GM23248 (cell line): ENCODE measurements around the gene INTS14. TPM values are rescaled to one million over a fixed set of nuclear protein-coding genes. Genes with fewer than 3 reads are reported as not detected.

Source experiments
- DNase-seq: peaks from one replicate; pipeline ENCODE4 v3.0.0-alpha.2; 2015
- H2AFZ ChIP-seq: fragments of 200-600 bp; sonication (generic); 2 replicates; pipeline ENCODE4 v1.6.1; 2016; ENCODE audit warnings: antibody characterized with exemption
- H3F3A ChIP-seq: fragments of 200-600 bp; sonication (generic); 2 replicates; pipeline ENCODE4 v1.6.1; 2016; ENCODE audit warnings: mild to moderate bottlenecking, antibody characterized with exemption, mixed run types; ENCODE audit not compliant: insufficient read depth
- H3K27ac ChIP-seq: fragments of 200-600 bp; sonication (generic); 2 replicates; pipeline ENCODE4 v1.5.1; 2016; ENCODE audit warnings: mild to moderate bottlenecking
- H3K27me3 ChIP-seq: fragments of 200-600 bp; sonication (generic); replicated peaks from 2 replicates; pipeline ENCODE4 v1.6.1; 2016; ENCODE audit warnings: mild to moderate bottlenecking; ENCODE audit not compliant: insufficient read depth
- H3K36me3 ChIP-seq: fragments of 200-600 bp; sonication (generic); 2 replicates; pipeline ENCODE4 v1.6.1; 2016; ENCODE audit warnings: low read depth, mild to moderate bottlenecking
- H3K4me1 ChIP-seq: fragments of 200-600 bp; sonication (generic); 2 replicates; pipeline ENCODE4 v1.6.1; 2016; ENCODE audit warnings: mild to moderate bottlenecking; ENCODE audit not compliant: insufficient read depth
- H3K4me2 ChIP-seq: fragments of 200-600 bp; sonication (generic); one replicate; pipeline ENCODE4 v1.6.1; 2016; ENCODE audit warnings: mild to moderate bottlenecking; ENCODE audit not compliant: unreplicated experiment
- H3K4me3 ChIP-seq: fragments of 200-600 bp; sonication (generic); 2 replicates; pipeline ENCODE4 v1.5.1; 2016; ENCODE audit warnings: mild to moderate bottlenecking
- H3K79me2 ChIP-seq: fragments of 200-600 bp; sonication (generic); 2 replicates; pipeline ENCODE4 v1.6.1; 2016; ENCODE audit warnings: mild to moderate bottlenecking; ENCODE audit not compliant: insufficient read depth
- H3K9ac ChIP-seq: fragments of 200-600 bp; sonication (generic); 2 replicates; pipeline ENCODE4 v1.6.1; 2016; ENCODE audit warnings: mild to moderate bottlenecking
- H3K9me2 ChIP-seq: fragments of 200-600 bp; sonication (generic); 2 replicates; pipeline ENCODE4 v1.6.1; 2016; ENCODE audit warnings: mixed run types, mild to moderate bottlenecking, moderate library complexity; ENCODE audit not compliant: insufficient read depth
- H3K9me3 ChIP-seq: fragments of 200-600 bp; sonication (generic); one replicate; pipeline ENCODE4 v1.6.1; 2017; ENCODE audit warnings: low read depth
- H4K20me1 ChIP-seq: fragments of 200-600 bp; sonication (generic); 2 replicates; pipeline ENCODE4 v1.6.0; 2016; ENCODE audit not compliant: insufficient read depth
- EZH2 ChIP-seq: fragments of 200-600 bp; sonication (generic); IDR thresholded peaks from 2 replicates; pipeline ENCODE4 v1.6.1; 2018; ENCODE audit warnings: antibody characterized with exemption, mild to moderate bottlenecking; ENCODE audit not compliant: insufficient read depth, poor library complexity, severe bottlenecking
- EZH2phosphoT487 ChIP-seq: fragments of 200-600 bp; sonication (generic); IDR thresholded peaks from 2 replicates; pipeline ENCODE4 v1.6.1; 2018; ENCODE audit warnings: antibody characterized with exemption, moderate library complexity, mild to moderate bottlenecking, low read depth; ENCODE audit not compliant: insufficient read depth
- WGBS, 2 experiments: methylation state at CpG; one replicate each; pipeline ENCODE4 v1.1.6; 2015 to 2017; ENCODE audit warnings: low lambda C conversion rate in 2 of 2, low coverage in 1 of 2; ENCODE audit errors: missing lambda C conversion rate in 2 of 2; 5-methylcytosine and 5-hydroxymethylcytosine counted together
- in situ Hi-C: fragments of 300-500 bp; cut with MboI; formaldehyde crosslinking; loops from 2 replicates; pipeline ENCODE4 v1.15.0; 2020
- polyA plus RNA-seq: library from polyadenylated mRNA; unstranded; fragments of >200 nt; fragmentation: Nextera tagmentation; extraction: Ambion mirVana; gene quantifications from 2 replicates; pipeline ENCODE4 v1.2.1, GENCODE V29; 2016
- total RNA-seq: library from RNA; depleted of rRNA; stranded (reverse); fragments of >200 nt; shearing (Covaris generic); gene quantifications from 2 replicates; pipeline ENCODE4 v1.2.3, GENCODE V29; 2014

INTS14 gene
- total and polyA plus RNA-seq, 2 experiments from 2014 or later, result 31.7 to 41.4 TPM

DNA sequence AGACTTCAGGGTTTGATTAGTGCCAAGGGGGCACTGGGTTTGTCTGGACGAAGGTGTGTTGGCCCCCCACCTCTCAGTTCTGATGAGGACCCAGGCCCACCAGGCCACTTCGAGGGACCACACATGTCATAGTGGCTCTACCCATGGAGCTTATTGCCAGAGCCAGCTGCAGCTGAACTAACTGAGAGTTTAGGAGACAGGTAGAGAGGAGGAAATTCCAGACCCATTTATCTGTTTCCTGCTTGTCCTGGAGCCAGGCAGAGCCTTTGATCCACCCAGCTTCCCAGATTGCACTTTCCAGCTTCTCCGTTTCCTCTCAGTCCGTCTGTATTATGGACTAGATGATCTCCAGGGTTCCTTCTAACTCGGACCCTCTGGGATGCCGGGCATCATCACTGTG lies 31.7 kb upstream of the INTS14 start:
- H2AFZ ChIP-seq, result no peak overlapping the region
- H3K27me3 ChIP-seq, result no peaks in the 10 kb centered on the region
- 26 to 29% methylated on average over 6 of the region's 6 CpGs for WGBS, 2 experiments
- H3K27ac ChIP-seq, result no peak overlapping the region
- H3K36me3 ChIP-seq, result no peaks in the 10 kb centered on the region
- H3K4me1 ChIP-seq, result peaks cover 8% of the 10 kb centered on the region
- H4K20me1 ChIP-seq, result no peaks in the 10 kb centered on the region
- no peaks in the 10 kb centered on the region for H3K9me2 ChIP-seq
- H3K4me3 ChIP-seq, result no peak overlapping the region
- H3K9ac ChIP-seq, result no peak overlapping the region
- in situ Hi-C loops, result no loop called here
- no peak for DNase-seq
- no peak for TF ChIP-seq EZH2
- no peak for TF ChIP-seq EZH2phosphoT487
- no peak overlapping the region for H3K4me2 ChIP-seq
- H3K9me3 ChIP-seq, result no peaks in the 10 kb centered on the region
- no peaks in the 10 kb centered on the region for H3F3A ChIP-seq
- no peaks in the 10 kb centered on the region for H3K79me2 ChIP-seq

DNA sequence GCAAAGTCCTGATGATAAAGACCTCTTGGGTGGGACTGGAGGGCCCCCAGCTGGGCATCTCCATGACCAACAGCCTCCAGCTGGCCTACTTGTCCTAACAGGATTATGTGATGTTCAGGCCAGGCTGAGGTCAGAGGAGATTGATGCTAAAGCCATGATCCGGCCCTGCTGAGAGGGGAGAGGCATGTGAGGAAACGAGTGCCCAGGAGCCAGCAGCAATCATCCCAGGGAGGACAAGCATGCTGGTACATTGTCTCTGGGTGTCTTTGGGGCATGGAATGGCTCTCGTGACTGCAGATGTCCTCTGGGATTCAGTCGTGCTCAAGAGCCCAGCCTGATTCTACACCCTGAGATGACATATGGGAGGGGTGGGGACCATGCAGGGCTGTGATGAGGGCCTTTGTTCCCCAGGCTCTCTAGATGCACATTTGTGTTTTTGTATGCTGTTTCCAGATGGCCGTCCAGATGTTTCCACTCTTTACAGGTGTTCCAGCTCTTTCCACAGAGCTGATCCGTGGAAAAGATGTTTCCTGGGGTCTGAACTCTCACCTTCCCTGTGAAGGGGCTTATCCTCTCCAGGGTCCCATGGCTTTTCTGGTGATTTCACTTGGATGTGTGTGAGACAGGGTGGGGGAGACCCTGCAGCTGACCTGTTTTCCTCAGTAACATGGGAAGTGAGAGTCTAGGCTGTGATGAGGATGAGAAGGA lies 31.0 kb upstream of the INTS14 start:
- Histone ChIP-seq H3K27ac (no peak overlapping the region), H3F3A (no peaks in the 10 kb centered on the region), H3K4me2 (no peak overlapping the region), H2AFZ (no peak overlapping the region), H3K4me1 (peaks cover 8% of the 10 kb centered on the region), H3K4me3 (no peak overlapping the region), H3K27me3 (no peaks in the 10 kb centered on the region), H3K9me2 (no peaks in the 10 kb centered on the region), H3K79me2 (no peaks in the 10 kb centered on the region), H4K20me1 (no peaks in the 10 kb centered on the region), H3K9ac (no peak overlapping the region), H3K36me3 (no peaks in the 10 kb centered on the region), H3K9me3 (no peaks in the 10 kb centered on the region)
- WGBS, 2 experiments, result 41 to 43% methylated on average over 6 of the region's 6 CpGs
- no peak for TF ChIP-seq EZH2
- no peak for DNase-seq
- in situ Hi-C loops, result no loop called here

DNA sequence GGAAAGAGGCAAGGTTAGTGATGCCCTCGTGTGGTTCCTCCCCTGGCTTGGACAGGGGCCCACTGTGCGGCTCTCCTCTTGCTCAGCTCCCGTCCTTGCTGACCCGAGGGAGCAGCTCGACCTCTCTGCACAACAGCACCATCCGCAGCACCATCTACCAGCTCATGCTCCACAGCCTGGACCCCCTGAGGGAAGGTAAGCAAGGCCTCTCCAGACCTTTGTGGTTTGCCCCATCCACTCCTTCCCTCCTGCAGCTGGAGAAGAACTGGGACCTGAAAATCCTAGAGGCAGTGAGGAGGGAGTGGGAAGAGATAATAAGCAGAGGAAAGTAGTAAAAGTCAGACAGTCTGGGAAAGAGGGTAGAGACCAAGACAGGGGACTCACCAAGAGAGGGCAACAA lies 28.6 kb upstream of the INTS14 start:
- 49 to 62% methylated on average over 6 of the region's 6 CpGs for WGBS, 2 experiments
- in situ Hi-C loops, result loop anchor here (10.0 kb wide), 1 partner anchor 215 kb away; no protein-coding TSS in a partner anchor

DNA sequence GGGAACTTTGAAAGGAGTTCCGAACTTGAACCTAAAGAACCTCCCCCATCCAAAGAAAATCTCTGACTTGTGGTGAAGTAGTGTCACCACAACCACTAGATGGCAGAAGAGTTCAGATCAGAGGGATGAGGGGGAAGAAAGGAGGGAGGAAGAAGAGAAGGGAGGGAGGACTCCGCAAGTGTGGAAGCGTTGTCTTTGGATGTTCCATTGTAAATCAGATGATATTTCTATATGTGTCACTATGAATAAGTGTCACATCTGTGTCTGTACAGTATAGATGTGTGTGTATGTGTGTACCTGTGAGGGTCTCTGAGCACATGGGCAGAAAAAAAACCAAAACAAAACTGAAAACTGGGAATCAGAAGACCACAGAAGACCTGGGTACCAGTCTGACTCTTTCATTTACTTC lies 27.8 kb upstream of the INTS14 start:
- Histone ChIP-seq H3K4me2 (peak overlapping the region; percentile 59), H3K9ac (no peak overlapping the region)
- in situ Hi-C loops, result loop anchor here (10.0 kb wide), 1 partner anchor 216 kb away; no protein-coding TSS in a partner anchor

More for the DNA sequence above, 28.6 kb upstream of the INTS14 start:
- no peak overlapping the region for H2AFZ ChIP-seq
- no peak overlapping the region for H3K4me3 ChIP-seq
- H3K27ac ChIP-seq, result no peak overlapping the region
- H3K9me2 ChIP-seq, result no peaks in the 10 kb centered on the region
- H3K9ac ChIP-seq, result no peak overlapping the region
- H3K36me3 ChIP-seq, result no peaks in the 10 kb centered on the region
- no peaks in the 10 kb centered on the region for H3K27me3 ChIP-seq
- TF ChIP-seq EZH2phosphoT487 (no peak), EZH2 (no peak)
- H3K9me3 ChIP-seq, result no peaks in the 10 kb centered on the region
- peaks cover 9% of the 10 kb centered on the region for H3K4me1 ChIP-seq
- no peaks in the 10 kb centered on the region for H3F3A ChIP-seq
- no peak for DNase-seq
- no peaks in the 10 kb centered on the region for H3K79me2 ChIP-seq
- no peak overlapping the region for H3K4me2 ChIP-seq
- no peaks in the 10 kb centered on the region for H4K20me1 ChIP-seq

More for the DNA sequence above, 27.8 kb upstream of the INTS14 start:
- peak overlapping the region; percentile 27; the same call in 1 of the 2 replicates for H3K4me3 ChIP-seq
- H3K4me1 ChIP-seq, result peaks cover 17% of the 10 kb centered on the region
- WGBS, 2 experiments, result 4 to 8% methylated on average over 3 of the region's 3 CpGs
- H3K9me2 ChIP-seq, result no peaks in the 10 kb centered on the region
- H3K9me3 ChIP-seq, result no peaks in the 10 kb centered on the region
- no peak overlapping the region for H3K27ac ChIP-seq
- H3K36me3 ChIP-seq, result no peaks in the 10 kb centered on the region
- TF ChIP-seq EZH2 (no peak), EZH2phosphoT487 (no peak)
- no peaks in the 10 kb centered on the region for H3K27me3 ChIP-seq
- no peaks in the 10 kb centered on the region for H3K79me2 ChIP-seq
- no peaks in the 10 kb centered on the region for H3F3A ChIP-seq
- H2AFZ ChIP-seq, result peak overlapping the region; percentile 68; the same call in 1 of the 2 replicates
- peak; percentile 82 for DNase-seq
- no peaks in the 10 kb centered on the region for H4K20me1 ChIP-seq
